ENCODE data around the gene THAP7. TPM values are rescaled to one million over a fixed set of nuclear protein-coding genes. Genes with fewer than 3 reads are reported as not detected.

Gene THAP7
- total and polyA plus RNA-seq, 2 of the 4 experiments (the other 2 are of a cell fraction) = 14.2 to 19.8 TPM

GRCh38 chr22:20949698-20950183 lies 52.2 kb downstream of the THAP7 start:
- Histone ChIP-seq H3K36me3 (ENCODE audit: control insufficient read depth, insufficient read depth, low read length) (peaks cover 39% of the 10 kb centered on the region), H2AK9ac (replicated peaks; ENCODE audit: low read depth, low read length, poor library complexity) (no peak overlapping the region), H2BK20ac (ENCODE audit: low read depth, low read length) (no peak overlapping the region), H3K4ac (ENCODE audit: low read depth, low read length) (no peak overlapping the region), H3K4me1 (ENCODE audit: control insufficient read depth, insufficient read depth, low read length) (peaks cover 6% of the 10 kb centered on the region), H3K14ac (replicated peaks; ENCODE audit: low read depth, low read length) (no peak overlapping the region), H3K4me2 (ENCODE audit: low read depth, low read length) (no peak overlapping the region), H2BK120ac (ENCODE audit: low read depth, low read length) (no peak overlapping the region), H3K9me3 (ENCODE audit: control insufficient read depth, insufficient read depth, low read length) (no peaks in the 10 kb centered on the region), H2AFZ (replicated peaks; ENCODE audit: low read length, poor library complexity) (no peak overlapping the region), H3K9me1 (ENCODE audit: insufficient read depth, low read length) (peaks cover 34% of the 10 kb centered on the region), H4K5ac (ENCODE audit: low read depth, low read length) (no peak overlapping the region), H3K79me1 (ENCODE audit: low read depth in 1 of 2, low read length in 2 of 2) (peaks cover 31 to 97% of the 10 kb centered on the region in 2 experiments), H3K9ac (ENCODE audit: low read depth, low read length) (no peak overlapping the region), H2AK5ac (ENCODE audit: low read depth, low read length) (no peak overlapping the region), H3K23ac (ENCODE audit: low read depth, low read length) (no peak overlapping the region), H4K8ac (ENCODE audit: low read depth in 2 of 2, low read length in 2 of 2) (no peak overlapping the region), H4K20me1 (ENCODE audit: insufficient read depth, low read length) (peaks cover 84% of the 10 kb centered on the region), H2BK5ac (ENCODE audit: low read depth, low read length, poor library complexity, severe bottlenecking) (no peak overlapping the region), H3K4me3 (ENCODE audit: insufficient read depth, low read depth, low read length) (no peak overlapping the region), H3K27ac (ENCODE audit: insufficient read depth, low read length) (no peak overlapping the region), H2BK15ac (ENCODE audit: low read depth, low read length) (no peak overlapping the region), H3K27me3 (ENCODE audit: control insufficient read depth, insufficient read depth, low read length) (no peaks in the 10 kb centered on the region), H4K91ac (ENCODE audit: insufficient read depth, low read depth, low read length) (no peak overlapping the region), H3K18ac (ENCODE audit: low read depth, low read length) (no peak overlapping the region), H3K56ac (ENCODE audit: extremely low read depth, insufficient read depth, low read length) (no peak overlapping the region)
- dilution Hi-C loops (cut with HindIII; ENCODE audit: low sequenced_read_pairs, unreplicated experiment) (no loop called here), intact Hi-C loops (cut with micrococcal nuclease) (loop anchor here (10.0 kb wide), 2 partner anchors 65 to 145 kb away; no protein-coding TSS in a partner anchor), in situ Hi-C loops (cut with MboI; ENCODE audit: low sequenced_read_pairs) (no loop called here)
- no peak for ATAC-seq (ENCODE audit: low read depth)
- BruUV-seq (replicated peaks) = no TSS peak
- ChIA-PET CTCF (no interaction called here), POLR2A (ENCODE audit: unreplicated experiment) (no interaction called here)
- no peak for DNase-seq
- 88% methylated on average over 8 of the region's 13 CpGs; no CpG with 5 or more reads in 1 of the 2 experiments for WGBS, 2 experiments (ENCODE audit: extremely low coverage in 2 of 2, insufficient read length in 1 of 2)
- no peak for TF ChIP-seq NFE2L2 (IDR thresholded peaks at IDR 0.05; ENCODE audit: low read depth, low read length)
- TF ChIP-seq MAFK (IDR thresholded peaks at IDR 0.05; ENCODE audit: low read depth, low read length) = no peak
- TF ChIP-seq SMC3 (IDR thresholded peaks at IDR 0.05; ENCODE audit: low read depth, low read length) = no peak
- no peak for TF ChIP-seq BHLHE40 (IDR thresholded peaks at IDR 0.05; ENCODE audit: low read depth, low read length)
- no peak for TF ChIP-seq MXI1 (IDR thresholded peaks at IDR 0.05; ENCODE audit: borderline replicate concordance, low read depth, low read length)
- TF ChIP-seq, protein P1, sequence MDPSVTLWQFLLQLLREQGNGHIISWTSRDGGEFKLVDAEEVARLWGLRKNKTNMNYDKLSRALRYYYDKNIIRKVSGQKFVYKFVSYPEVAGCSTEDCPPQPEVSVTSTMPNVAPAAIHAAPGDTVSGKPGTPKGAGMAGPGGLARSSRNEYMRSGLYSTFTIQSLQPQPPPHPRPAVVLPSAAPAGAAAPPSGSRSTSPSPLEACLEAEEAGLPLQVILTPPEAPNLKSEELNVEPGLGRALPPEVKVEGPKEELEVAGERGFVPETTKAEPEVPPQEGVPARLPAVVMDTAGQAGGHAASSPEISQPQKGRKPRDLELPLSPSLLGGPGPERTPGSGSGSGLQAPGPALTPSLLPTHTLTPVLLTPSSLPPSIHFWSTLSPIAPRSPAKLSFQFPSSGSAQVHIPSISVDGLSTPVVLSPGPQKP (IDR thresholded peaks at IDR 0.05; ENCODE audit: borderline replicate concordance, low read depth, low read length) = no peak
- no peak for TF ChIP-seq POLR2A (IDR thresholded peaks at IDR 0.05; ENCODE audit: low read depth, low read length)
- TF ChIP-seq CHD1 (IDR thresholded peaks at IDR 0.05; ENCODE audit: low read depth, low read length) = no peak
- TF ChIP-seq, protein P2, sequence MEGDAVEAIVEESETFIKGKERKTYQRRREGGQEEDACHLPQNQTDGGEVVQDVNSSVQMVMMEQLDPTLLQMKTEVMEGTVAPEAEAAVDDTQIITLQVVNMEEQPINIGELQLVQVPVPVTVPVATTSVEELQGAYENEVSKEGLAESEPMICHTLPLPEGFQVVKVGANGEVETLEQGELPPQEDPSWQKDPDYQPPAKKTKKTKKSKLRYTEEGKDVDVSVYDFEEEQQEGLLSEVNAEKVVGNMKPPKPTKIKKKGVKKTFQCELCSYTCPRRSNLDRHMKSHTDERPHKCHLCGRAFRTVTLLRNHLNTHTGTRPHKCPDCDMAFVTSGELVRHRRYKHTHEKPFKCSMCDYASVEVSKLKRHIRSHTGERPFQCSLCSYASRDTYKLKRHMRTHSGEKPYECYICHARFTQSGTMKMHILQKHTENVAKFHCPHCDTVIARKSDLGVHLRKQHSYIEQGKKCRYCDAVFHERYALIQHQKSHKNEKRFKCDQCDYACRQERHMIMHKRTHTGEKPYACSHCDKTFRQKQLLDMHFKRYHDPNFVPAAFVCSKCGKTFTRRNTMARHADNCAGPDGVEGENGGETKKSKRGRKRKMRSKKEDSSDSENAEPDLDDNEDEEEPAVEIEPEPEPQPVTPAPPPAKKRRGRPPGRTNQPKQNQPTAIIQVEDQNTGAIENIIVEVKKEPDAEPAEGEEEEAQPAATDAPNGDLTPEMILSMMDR (conservative IDR thresholded peaks at IDR 0.05; ENCODE audit: low read depth, low read length) = no peak
- TF ChIP-seq FOS (IDR thresholded peaks at IDR 0.05; ENCODE audit: low read depth, low read length) = no peak
- no peak for TF ChIP-seq RAD21 (IDR thresholded peaks at IDR 0.05; ENCODE audit: low read length)
- TF ChIP-seq USF2 (IDR thresholded peaks at IDR 0.05; ENCODE audit: low read depth, low read length) = no peak
- TF ChIP-seq MAZ (IDR thresholded peaks at IDR 0.05; ENCODE audit: borderline replicate concordance, low read depth, low read length) = no peak
- no peak for TF ChIP-seq RCOR1 (IDR thresholded peaks at IDR 0.05; ENCODE audit: insufficient replicate concordance, low read length)
- TF ChIP-seq CEBPB (IDR thresholded peaks at IDR 0.05; ENCODE audit: low read depth, low read length) = no peak
- no peak for TF ChIP-seq RFX5 (IDR thresholded peaks at IDR 0.05; ENCODE audit: low read depth, low read length)
